ENCODE data around the gene FXYD1. TPM values are rescaled to one million over a fixed set of nuclear protein-coding genes. Genes with fewer than 3 reads are reported as not detected.

Gene FXYD1
- total RNA-seq, 1 donor from 2014 or later, result not detected

GRCh38 chr19:35141837-35142605 lies 3.4 kb downstream of the FXYD1 start:
- intact Hi-C loops (cut with micrococcal nuclease), result loop anchor here (1.0 to 10.0 kb wide), 12 partner anchors 13 to 502 kb away; partner anchors contain the start of genes GRAMD1A, LSR, ZNF599 and ZNF792

GRCh38 chr19:35142606-35143230 lies 4.1 kb downstream of the FXYD1 start:
- intact Hi-C loops (cut with micrococcal nuclease), result loop anchor here (10.0 kb wide), 2 partner anchors 322 to 368 kb away; partner anchors contain the start of gene ZNF599

- intact Hi-C loops (cut with micrococcal nuclease), result loop anchor here (10.0 kb wide), 2 partner anchors 322 to 368 kb away; partner anchors contain the start of gene ZNF599
These were observed 4.6 kb downstream of the FXYD1 start, which contains the start of gene FXYD7 for GRCh38 chr19:35143231-35143715. Gene FXYD7 (plus strand): TSS chr19:35143255. CDS start chr19:35143334, 79 bp downstream.

GRCh38 chr19:35143818-35144217 lies 5.2 kb downstream of the FXYD1 start:
- intact Hi-C loops (cut with micrococcal nuclease), result loop anchor here (10.0 kb wide), 2 partner anchors 321 to 369 kb away; partner anchors contain the start of gene ZNF599

- intact Hi-C loops (cut with micrococcal nuclease), result loop anchor here (10.0 kb wide), 2 partner anchors 321 to 369 kb away; partner anchors contain the start of gene ZNF599
These were observed 5.6 kb downstream of the FXYD1 start for GRCh38 chr19:35144259-35144599.

- intact Hi-C loops (cut with micrococcal nuclease), result loop anchor here (10.0 kb wide), 2 partner anchors 320 to 370 kb away; partner anchors contain the start of gene ZNF599
These were observed 6.2 kb downstream of the FXYD1 start for GRCh38 chr19:35144600-35145436.

- intact Hi-C loops (cut with micrococcal nuclease), result loop anchor here (10.0 kb wide), 2 partner anchors 318 to 372 kb away; partner anchors contain the start of gene ZNF599
These were observed 8.3 kb downstream of the FXYD1 start for GRCh38 chr19:35146746-35147459.

GRCh38 chr19:35149463-35149862 lies 10.8 kb downstream of the FXYD1 start:
- intact Hi-C loops (cut with micrococcal nuclease), result loop anchor here (10.0 kb wide), 2 partner anchors 315 to 375 kb away; partner anchors contain the start of gene ZNF599

GRCh38 chr19:35150445-35150844 lies 11.8 kb downstream of the FXYD1 start:
- intact Hi-C loops (cut with micrococcal nuclease), result no loop called here

GRCh38 chr19:35151273-35152065 lies 12.8 kb downstream of the FXYD1 start:
- intact Hi-C loops (cut with micrococcal nuclease), result no loop called here

- intact Hi-C loops (cut with micrococcal nuclease), result loop anchor here (1.0 kb wide), 1 partner anchor 29 kb away; no protein-coding TSS in a partner anchor
These were observed 14.5 kb downstream of the FXYD1 start for GRCh38 chr19:35153129-35153522.

- intact Hi-C loops (cut with micrococcal nuclease), result loop anchor here (1.0 to 2.0 kb wide), 2 partner anchors 19 to 30 kb away; no protein-coding TSS in a partner anchor
These were observed 15.3 kb downstream of the FXYD1 start for GRCh38 chr19:35153701-35154524.

GRCh38 chr19:35154525-35155406 lies 16.1 kb downstream of the FXYD1 start, which contains the start of gene FXYD5:
Gene FXYD5 (plus strand): TSS chr19:35154735. CDS start chr19:35155551, 816 bp downstream.
- intact Hi-C loops (cut with micrococcal nuclease), result loop anchor here (1.0 to 2.0 kb wide), 4 partner anchors 13 to 56 kb away; no protein-coding TSS in a partner anchor

- intact Hi-C loops (cut with micrococcal nuclease), result loop anchor here (1.0 to 2.0 kb wide), 4 partner anchors 14 to 55 kb away; no protein-coding TSS in a partner anchor
These were observed 16.8 kb downstream of the FXYD1 start for GRCh38 chr19:35155441-35155840.

- intact Hi-C loops (cut with micrococcal nuclease), result loop anchor here (1.0 to 2.0 kb wide), 4 partner anchors 15 to 54 kb away; no protein-coding TSS in a partner anchor
These were observed 17.5 kb downstream of the FXYD1 start for GRCh38 chr19:35155981-35156672.

GRCh38 chr19:35156673-35157014 lies 18.0 kb downstream of the FXYD1 start:
- intact Hi-C loops (cut with micrococcal nuclease), result no loop called here
